GM12865 (cell line): ENCODE measurements around the gene LAMP5.

Experiments used
- DNase-seq: peaks from one replicate; pipeline ENCODE4 v3.0.0; 2010; ENCODE audit warnings: low read depth
- H3K4me3 ChIP-seq: 2 replicates; pipeline ENCODE4 v1.5.1; 2011; ENCODE audit warnings: mild to moderate bottlenecking, low read depth, low read length, control low read depth
- CTCF ChIP-seq: IDR thresholded peaks from 2 replicates; pipeline ENCODE4 v1.5.1; 2011; ENCODE audit warnings: low read length, control low read depth, low read depth, inconsistent platforms; ENCODE audit not compliant: insufficient read depth; ENCODE audit errors: missing control alignments

Gene LAMP5

DNA sequence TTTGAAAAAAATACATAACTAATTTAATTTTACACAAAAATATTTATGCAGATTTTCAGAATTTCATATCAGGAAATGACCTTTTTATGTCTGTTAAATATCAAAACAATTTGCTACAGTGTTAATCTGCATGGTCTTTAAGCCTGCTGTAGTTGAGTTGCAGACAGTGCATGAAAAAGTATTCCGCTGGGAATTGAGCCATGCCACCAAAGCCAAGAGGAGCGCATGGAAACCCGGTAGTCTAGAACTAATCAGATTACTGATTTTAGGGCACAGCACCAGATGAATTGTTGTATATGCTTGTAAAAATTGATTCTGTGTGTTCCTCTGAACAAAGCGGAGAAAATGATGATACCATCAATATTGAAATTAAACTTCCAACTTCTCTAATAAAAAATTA is 34.3 kb upstream of the LAMP5 start:
- TF ChIP-seq CTCF: no peak
- H3K4me3 ChIP-seq: no peak overlapping the region
- DNase-seq: no peak

- DNase-seq: peak; percentile 11
- TF ChIP-seq CTCF: no peak
- H3K4me3 ChIP-seq: no peak overlapping the region
Measured at GRCh38 chr20:9482180-9482579, 32.2 kb upstream of the LAMP5 start.

- no peak for TF ChIP-seq CTCF
- no peak overlapping the region for H3K4me3 ChIP-seq
- DNase-seq: no peak
Measured at GRCh38 chr20:9483131-9483530, 31.3 kb upstream of the LAMP5 start.

GRCh38 chr20:9485614-9486340 is 28.6 kb upstream of the LAMP5 start:
- no peak for TF ChIP-seq CTCF
- H3K4me3 ChIP-seq: no peak overlapping the region
- DNase-seq: no peak

DNA sequence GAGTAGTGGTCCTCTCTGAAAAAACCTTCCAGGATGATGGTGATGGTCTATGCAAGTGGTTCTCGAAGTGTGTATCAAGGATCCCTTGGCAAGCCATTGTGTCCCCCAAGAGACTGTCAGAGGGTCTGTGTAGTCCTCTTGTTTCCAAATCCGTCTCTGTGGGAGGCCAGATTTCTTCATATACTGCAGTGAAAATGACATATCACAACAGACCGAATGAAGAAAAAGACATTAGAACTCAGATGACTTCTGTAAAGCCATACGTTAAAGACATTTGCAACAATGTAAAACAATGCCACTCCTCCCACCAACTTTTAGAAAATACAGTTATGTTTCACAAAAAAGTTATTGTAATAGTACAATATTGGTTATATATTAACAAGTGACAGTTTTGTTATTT is 27.2 kb upstream of the LAMP5 start:
- H3K4me3 ChIP-seq: no peak overlapping the region
- no peak for TF ChIP-seq CTCF
- DNase-seq: no peak

DNA sequence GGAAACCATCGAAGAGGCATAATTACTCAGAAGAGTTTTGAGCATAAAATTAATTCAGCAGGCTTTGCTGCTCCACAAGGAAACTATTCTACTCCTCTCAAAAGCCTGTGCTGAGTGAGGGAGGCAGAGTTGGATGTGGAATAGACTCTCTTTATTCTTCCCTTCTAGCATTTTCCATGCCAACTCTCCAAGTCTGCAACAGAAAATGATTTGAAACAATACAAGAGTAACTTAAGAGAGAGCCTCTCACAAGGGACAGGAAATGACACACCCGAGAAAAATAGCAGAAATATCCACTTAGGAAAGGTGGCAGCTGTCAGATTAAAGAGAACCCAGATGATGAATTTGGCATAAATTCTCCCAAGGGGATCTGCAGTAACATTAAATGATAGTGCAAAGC is 26.3 kb upstream of the LAMP5 start:
- no peak for DNase-seq

More for the DNA sequence above, 26.3 kb upstream of the LAMP5 start:
- TF ChIP-seq CTCF: no peak
- H3K4me3 ChIP-seq: no peak overlapping the region
